Measurements from ENCODE around the gene CDH13.

The CDH13 gene

GRCh38 chr16:82751020-82751419 is 124.3 kb downstream of the CDH13 start:
- no peak for DNase-seq

- peak; percentile 13 for DNase-seq
Observed at GRCh38 chr16:82752172-82752571, 125.4 kb downstream of the CDH13 start.

- DNase-seq = no peak
Observed at GRCh38 chr16:82753821-82754220, 127.1 kb downstream of the CDH13 start.

GRCh38 chr16:82754716-82755513 is 128.1 kb downstream of the CDH13 start:
- no peak for DNase-seq

- no peak for DNase-seq
Observed at GRCh38 chr16:82755570-82756282, 129.0 kb downstream of the CDH13 start.

GRCh38 chr16:82756283-82756599 is 129.5 kb downstream of the CDH13 start:
- DNase-seq = no peak

- no peak for DNase-seq
Observed at GRCh38 chr16:82758406-82758805, 131.6 kb downstream of the CDH13 start.

GRCh38 chr16:82758904-82759303 is 132.1 kb downstream of the CDH13 start:
- DNase-seq = no peak

GRCh38 chr16:82761236-82761635 is 134.5 kb downstream of the CDH13 start:
- DNase-seq = no peak

- DNase-seq = no peak
Observed at GRCh38 chr16:82761858-82762257, 135.1 kb downstream of the CDH13 start.

GRCh38 chr16:82763371-82763770 is 136.6 kb downstream of the CDH13 start:
- no peak for DNase-seq

GRCh38 chr16:82767198-82767597 is 140.4 kb downstream of the CDH13 start:
- no peak for DNase-seq

- DNase-seq = no peak
Observed at GRCh38 chr16:82767808-82768207, 141.0 kb downstream of the CDH13 start.

GRCh38 chr16:82769845-82770244 is 143.1 kb downstream of the CDH13 start:
- DNase-seq = no peak

- DNase-seq = no peak
Observed at GRCh38 chr16:82772215-82772614, 145.4 kb downstream of the CDH13 start.

GRCh38 chr16:82773018-82773417 is 146.2 kb downstream of the CDH13 start:
- DNase-seq = no peak

GRCh38 chr16:82776470-82777146 is 149.8 kb downstream of the CDH13 start:
- no peak for DNase-seq

GRCh38 chr16:82782715-82783251 is 156.0 kb downstream of the CDH13 start:
- DNase-seq = peak; percentile 32

- no peak for DNase-seq
Observed at GRCh38 chr16:82783933-82784572, 157.3 kb downstream of the CDH13 start.

- peak; percentile 31 for DNase-seq
Observed at GRCh38 chr16:82784573-82784968, 157.8 kb downstream of the CDH13 start.

- no peak for DNase-seq
Observed at GRCh38 chr16:82788225-82788624, 161.5 kb downstream of the CDH13 start.

GRCh38 chr16:82788919-82789318 is 162.2 kb downstream of the CDH13 start:
- no peak for DNase-seq

- DNase-seq = no peak
Observed at GRCh38 chr16:82792693-82793092, 165.9 kb downstream of the CDH13 start.
